ENCODE measurements around the gene NPHP4.

DNA sequence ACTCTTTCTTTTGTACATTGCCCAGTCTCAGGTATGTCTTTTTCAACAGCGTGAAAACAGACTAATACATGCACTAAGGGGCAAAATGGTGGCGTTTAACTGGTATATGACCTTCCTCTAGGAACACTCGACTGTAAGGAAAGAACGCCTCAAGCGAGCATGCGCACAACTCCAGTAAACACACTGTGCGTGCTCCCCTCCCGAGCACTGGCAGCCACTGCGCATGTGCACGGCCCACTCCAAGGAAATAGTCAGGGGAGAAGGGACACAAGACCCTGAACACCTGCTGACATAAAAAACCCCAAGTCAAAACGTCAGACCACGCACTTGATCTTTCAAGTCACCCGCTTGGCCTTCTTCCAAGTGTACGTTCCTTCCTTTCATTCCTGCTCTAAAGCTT is 173.5 kb downstream of the NPHP4 start:
- TF ChIP-seq, protein P1, sequence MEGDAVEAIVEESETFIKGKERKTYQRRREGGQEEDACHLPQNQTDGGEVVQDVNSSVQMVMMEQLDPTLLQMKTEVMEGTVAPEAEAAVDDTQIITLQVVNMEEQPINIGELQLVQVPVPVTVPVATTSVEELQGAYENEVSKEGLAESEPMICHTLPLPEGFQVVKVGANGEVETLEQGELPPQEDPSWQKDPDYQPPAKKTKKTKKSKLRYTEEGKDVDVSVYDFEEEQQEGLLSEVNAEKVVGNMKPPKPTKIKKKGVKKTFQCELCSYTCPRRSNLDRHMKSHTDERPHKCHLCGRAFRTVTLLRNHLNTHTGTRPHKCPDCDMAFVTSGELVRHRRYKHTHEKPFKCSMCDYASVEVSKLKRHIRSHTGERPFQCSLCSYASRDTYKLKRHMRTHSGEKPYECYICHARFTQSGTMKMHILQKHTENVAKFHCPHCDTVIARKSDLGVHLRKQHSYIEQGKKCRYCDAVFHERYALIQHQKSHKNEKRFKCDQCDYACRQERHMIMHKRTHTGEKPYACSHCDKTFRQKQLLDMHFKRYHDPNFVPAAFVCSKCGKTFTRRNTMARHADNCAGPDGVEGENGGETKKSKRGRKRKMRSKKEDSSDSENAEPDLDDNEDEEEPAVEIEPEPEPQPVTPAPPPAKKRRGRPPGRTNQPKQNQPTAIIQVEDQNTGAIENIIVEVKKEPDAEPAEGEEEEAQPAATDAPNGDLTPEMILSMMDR (IDR thresholded peaks at IDR 0.05; ENCODE audit: low read length) = no peak
- no peak for TF ChIP-seq EZH2 (IDR thresholded peaks at IDR 0.05; ENCODE audit: borderline replicate concordance, low read length)

Data from OCI-LY1 (cell line).